ENCODE data around the gene PLEKHS1. TPM values are rescaled to one million over a fixed set of nuclear protein-coding genes. Genes with fewer than 3 reads are reported as not detected.

The PLEKHS1 gene
- total RNA-seq, 1 experiment from 2014 or later, result 0.21 TPM

GRCh38 chr10:113712755-113713639, 38.5 kb upstream of the PLEKHS1 start:
- TF ChIP-seq SIN3A (IDR thresholded peaks at IDR 0.05; ENCODE audit: borderline replicate concordance, insufficient read depth, low read depth, low read length) (no peak), POLR2AphosphoS5 (IDR thresholded peaks at IDR 0.05; ENCODE audit: low read depth, low read length) (no peak), TCF7L2 (IDR thresholded peaks at IDR 0.05; ENCODE audit: low read depth, low read length) (no peak), REST (IDR thresholded peaks at IDR 0.05; ENCODE audit: insufficient read depth in 1 of 2, low read depth in 2 of 2, low read length in 1 of 2) (no peak), CTCF (IDR thresholded peaks at IDR 0.05) (no peak)
- POLR2A ChIA-PET, result no interaction called here
- DNase-seq (ENCODE audit: low read depth, low spot score) (no peak), ATAC-seq (no peak)
- no peak overlapping the region for H3K4me3 ChIP-seq (ENCODE audit: low read depth in 2 of 2, low read length in 2 of 2)
- H3K27ac ChIP-seq (ENCODE audit: low read length), result no peak overlapping the region
- no peaks in the 10 kb centered on the region for H3K36me3 ChIP-seq (ENCODE audit: control insufficient read depth, insufficient read depth, low read length)
- CTCF ChIA-PET, result no interaction called here
- no peaks in the 10 kb centered on the region for H3K4me1 ChIP-seq (ENCODE audit: control insufficient read depth, insufficient read depth, low read length)
- intact Hi-C loops (cut with micrococcal nuclease; ENCODE audit: unreplicated experiment) (no loop called here), in situ Hi-C loops (cut with HindIII; ENCODE audit: low pct_unique_long_range_greater_than_20kb, low sequenced_read_pairs) (no loop called here)
- no peaks in the 10 kb centered on the region for H3K9me3 ChIP-seq (ENCODE audit: control insufficient read depth, insufficient read depth, low read depth, low read length)
- no peaks in the 10 kb centered on the region for H3K27me3 ChIP-seq (ENCODE audit: control insufficient read depth, insufficient read depth, low read length)
- BruUV-seq (replicated peaks), result no TSS peak

GRCh38 chr10:113713640-113713982, 37.9 kb upstream of the PLEKHS1 start:
- H3K9me3 ChIP-seq (ENCODE audit: control insufficient read depth, insufficient read depth, low read depth, low read length), result no peaks in the 10 kb centered on the region
- CTCF ChIA-PET, result no interaction called here

More at GRCh38 chr10:113713640-113713982, 37.9 kb upstream of the PLEKHS1 start:
- intact Hi-C loops (cut with micrococcal nuclease; ENCODE audit: unreplicated experiment), result no loop called here
- DNase-seq (ENCODE audit: low read depth, low spot score) (no peak), ATAC-seq (no peak)
- POLR2A ChIA-PET, result no interaction called here
- H3K27me3 ChIP-seq (ENCODE audit: control insufficient read depth, insufficient read depth, low read length), result no peaks in the 10 kb centered on the region
- H3K36me3 ChIP-seq (ENCODE audit: control insufficient read depth, insufficient read depth, low read length), result no peaks in the 10 kb centered on the region
- no peaks in the 10 kb centered on the region for H3K4me1 ChIP-seq (ENCODE audit: control insufficient read depth, insufficient read depth, low read length)
- BruUV-seq (replicated peaks), result no TSS peak
- no peak overlapping the region for H3K27ac ChIP-seq (ENCODE audit: low read length)
- no peak overlapping the region for H3K4me3 ChIP-seq (ENCODE audit: low read depth in 2 of 2, low read length in 2 of 2)
- in situ Hi-C loops (cut with HindIII; ENCODE audit: low pct_unique_long_range_greater_than_20kb, low sequenced_read_pairs), result no loop called here
- no peak for TF ChIP-seq REST (IDR thresholded peaks at IDR 0.05; ENCODE audit: insufficient read depth in 1 of 2, low read depth in 2 of 2, low read length in 1 of 2)

All from Panc1 (cell line).